Loucy (cell line): ENCODE data around the gene YIPF5.

ENCODE experiments used
- H2AFZ ChIP-seq: fragments of 200-600 bp; sonication (generic); 2 replicates; pipeline ENCODE4 v1.6.0; 2016; ENCODE audit warnings: antibody characterized with exemption, mild to moderate bottlenecking, low read length, moderate library complexity
- H3F3A ChIP-seq: fragments of 200-600 bp; 2 replicates; pipeline ENCODE4 v1.6.0; 2016; ENCODE audit warnings: antibody characterized with exemption, low read depth, mild to moderate bottlenecking
- H3K27me3 ChIP-seq: fragments of 200-600 bp; sonication (generic); 2 replicates; pipeline ENCODE4 v1.6.1; 2014; ENCODE audit warnings: low read length, mild to moderate bottlenecking; ENCODE audit not compliant: insufficient read depth, poor library complexity, severe bottlenecking
- H3K36me3 ChIP-seq: fragments of 200-600 bp; sonication (generic); 2 replicates; pipeline ENCODE4 v1.6.1; 2016; ENCODE audit warnings: low read length; ENCODE audit not compliant: insufficient read depth
- H3K4me1 ChIP-seq: fragments of 200-600 bp; sonication (generic); 2 replicates; pipeline ENCODE4 v1.5.1; 2014; ENCODE audit warnings: low read length, mild to moderate bottlenecking; ENCODE audit not compliant: insufficient read depth, poor library complexity, severe bottlenecking
- H3K4me2 ChIP-seq: fragments of 200-600 bp; sonication (generic); 2 replicates; pipeline ENCODE4 v1.6.0; 2014; ENCODE audit warnings: antibody characterized with exemption, low read length, low read depth, mild to moderate bottlenecking; ENCODE audit not compliant: poor library complexity, severe bottlenecking
- H3K4me3 ChIP-seq: fragments of 200-600 bp; sonication (generic); 2 replicates; pipeline ENCODE4 v1.5.1; 2014; ENCODE audit warnings: low read length, mild to moderate bottlenecking, mixed read lengths; ENCODE audit not compliant: poor library complexity, severe bottlenecking
- H3K79me2 ChIP-seq: fragments of 200-600 bp; sonication (generic); 2 replicates; pipeline ENCODE4 v1.6.1; 2014; ENCODE audit warnings: low read length; ENCODE audit not compliant: insufficient read depth
- H3K9ac ChIP-seq: fragments of 200-600 bp; sonication (generic); 2 replicates; pipeline ENCODE4 v1.6.0; 2014; ENCODE audit warnings: mild to moderate bottlenecking, low read depth, low read length, moderate library complexity; ENCODE audit not compliant: poor library complexity, severe bottlenecking
- H3K9me2 ChIP-seq: fragments of 200-600 bp; sonication (generic); replicated peaks from 2 replicates; pipeline ENCODE4 v1.6.1; 2016; ENCODE audit warnings: low read depth, low read length, mixed read lengths
- H3K9me3 ChIP-seq: fragments of 200-600 bp; sonication (generic); 2 replicates; pipeline ENCODE4 v1.6.1; 2014; ENCODE audit warnings: mild to moderate bottlenecking, antibody characterized with exemption, low read length, low read depth; ENCODE audit not compliant: insufficient read depth
- H4K20me1 ChIP-seq: fragments of 200-600 bp; sonication (generic); 2 replicates; pipeline ENCODE4 v1.6.0; 2014; ENCODE audit warnings: antibody characterized with exemption, low read length, mild to moderate bottlenecking; ENCODE audit not compliant: insufficient read depth, poor library complexity, severe bottlenecking
- CTCF ChIP-seq: fragments of 200-600 bp; sonication (generic); conservative IDR thresholded peaks from 2 replicates; pipeline ENCODE4 v1.5.1; 2014; ENCODE audit warnings: mild to moderate bottlenecking, antibody characterized with exemption, low read length
- EZH2phosphoT487 ChIP-seq: fragments of 200-600 bp; IDR thresholded peaks from 2 replicates; pipeline ENCODE4 v1.6.1; 2018; ENCODE audit warnings: antibody characterized with exemption, mild to moderate bottlenecking, moderate library complexity, borderline replicate concordance

YIPF5 gene

GRCh38 chr5:144126707-144127106 lies 43.8 kb downstream of the YIPF5 start:
- no peaks in the 10 kb centered on the region for H3K27me3 ChIP-seq
- H3K36me3 ChIP-seq = no peaks in the 10 kb centered on the region
- H4K20me1 ChIP-seq = no peaks in the 10 kb centered on the region
- H2AFZ ChIP-seq = no peak overlapping the region
- no peaks in the 10 kb centered on the region for H3K9me3 ChIP-seq
- H3K79me2 ChIP-seq = no peaks in the 10 kb centered on the region
- TF ChIP-seq EZH2phosphoT487 (no peak), CTCF (no peak)
- H3F3A ChIP-seq = no peaks in the 10 kb centered on the region
- H3K4me1 ChIP-seq = peaks cover 7% of the 10 kb centered on the region
- H3K9ac ChIP-seq = no peak overlapping the region
- no peak overlapping the region for H3K4me3 ChIP-seq
- H3K4me2 ChIP-seq = no peak overlapping the region
- no peaks in the 10 kb centered on the region for H3K9me2 ChIP-seq

GRCh38 chr5:144125163-144125726 lies 45.2 kb downstream of the YIPF5 start:
- Histone ChIP-seq H3K4me1 (no peaks in the 10 kb centered on the region), H2AFZ (no peak overlapping the region), H3F3A (no peaks in the 10 kb centered on the region), H3K27me3 (no peaks in the 10 kb centered on the region), H4K20me1 (no peaks in the 10 kb centered on the region), H3K9me3 (no peaks in the 10 kb centered on the region), H3K79me2 (no peaks in the 10 kb centered on the region), H3K36me3 (no peaks in the 10 kb centered on the region), H3K9me2 (no peaks in the 10 kb centered on the region), H3K9ac (no peak overlapping the region), H3K4me3 (no peak overlapping the region), H3K4me2 (no peak overlapping the region)
- no peak for TF ChIP-seq CTCF
- TF ChIP-seq EZH2phosphoT487 = no peak

GRCh38 chr5:144122641-144123040 lies 47.8 kb downstream of the YIPF5 start:
- no peaks in the 10 kb centered on the region for H3K9me2 ChIP-seq
- TF ChIP-seq CTCF = no peak
- no peak for TF ChIP-seq EZH2phosphoT487
- H3K9ac ChIP-seq = no peak overlapping the region
- H3K4me2 ChIP-seq = no peak overlapping the region
- no peaks in the 10 kb centered on the region for H3K36me3 ChIP-seq
- H4K20me1 ChIP-seq = no peaks in the 10 kb centered on the region
- no peaks in the 10 kb centered on the region for H3K27me3 ChIP-seq
- no peaks in the 10 kb centered on the region for H3K9me3 ChIP-seq
- no peaks in the 10 kb centered on the region for H3K79me2 ChIP-seq
- H3F3A ChIP-seq = no peaks in the 10 kb centered on the region
- no peaks in the 10 kb centered on the region for H3K4me1 ChIP-seq
- H3K4me3 ChIP-seq = no peak overlapping the region
- H2AFZ ChIP-seq = no peak overlapping the region
